IPS-18a (cell line): ENCODE measurements around the gene PEMT.

Source experiments
- H3K27ac ChIP-seq: one replicate; pipeline ENCODE4 v1.5.1; 2013; ENCODE audit warnings: low read length
- H3K27me3 ChIP-seq: one replicate; pipeline ENCODE4 v1.6.1; 2013; ENCODE audit warnings: mild to moderate bottlenecking, low read length; ENCODE audit not compliant: control insufficient read depth, insufficient read depth
- H3K36me3 ChIP-seq: one replicate; pipeline ENCODE4 v1.6.1; 2013; ENCODE audit warnings: low read depth, low read length; ENCODE audit not compliant: control insufficient read depth
- H3K4me1 ChIP-seq: one replicate; pipeline ENCODE4 v1.6.1; 2013; ENCODE audit warnings: low read depth, low read length; ENCODE audit not compliant: control insufficient read depth
- H3K4me3 ChIP-seq: one replicate; pipeline ENCODE4 v1.5.1; 2013; ENCODE audit warnings: low read length
- H3K9ac ChIP-seq: one replicate; pipeline ENCODE4 v1.6.1; 2013; ENCODE audit warnings: mild to moderate bottlenecking, low read length, moderate library complexity
- H3K9me3 ChIP-seq: one replicate; pipeline ENCODE4 v1.6.1; 2013; ENCODE audit warnings: low read depth, low read length; ENCODE audit not compliant: control insufficient read depth

Gene PEMT

GRCh38 chr17:17537311-17538099 is 54.0 kb downstream of the PEMT start:
- no peaks in the 10 kb centered on the region for H3K9me3 ChIP-seq
- H3K9ac ChIP-seq = no peak overlapping the region
- H3K27me3 ChIP-seq = no peaks in the 10 kb centered on the region
- no peak overlapping the region for H3K4me3 ChIP-seq
- H3K4me1 ChIP-seq = peaks cover 4% of the 10 kb centered on the region
- no peaks in the 10 kb centered on the region for H3K36me3 ChIP-seq
- no peak overlapping the region for H3K27ac ChIP-seq

- H3K9me3 ChIP-seq = no peaks in the 10 kb centered on the region
- no peak overlapping the region for H3K27ac ChIP-seq
- H3K36me3 ChIP-seq = no peaks in the 10 kb centered on the region
- no peak overlapping the region for H3K4me3 ChIP-seq
- no peak overlapping the region for H3K9ac ChIP-seq
- H3K4me1 ChIP-seq = peaks cover 4% of the 10 kb centered on the region
- no peaks in the 10 kb centered on the region for H3K27me3 ChIP-seq
Measured at GRCh38 chr17:17536702-17537101, 54.8 kb downstream of the PEMT start.

- Histone ChIP-seq H3K9me3 (no peaks in the 10 kb centered on the region), H3K4me3 (no peak overlapping the region), H3K27me3 (no peaks in the 10 kb centered on the region), H3K36me3 (no peaks in the 10 kb centered on the region), H3K4me1 (peaks cover 4% of the 10 kb centered on the region), H3K9ac (no peak overlapping the region), H3K27ac (no peak overlapping the region)
Measured at GRCh38 chr17:17535957-17536356, 55.6 kb downstream of the PEMT start.

- Histone ChIP-seq H3K9me3 (no peaks in the 10 kb centered on the region), H3K4me3 (no peak overlapping the region), H3K4me1 (peaks cover 4% of the 10 kb centered on the region), H3K36me3 (no peaks in the 10 kb centered on the region), H3K9ac (no peak overlapping the region), H3K27ac (no peak overlapping the region), H3K27me3 (no peaks in the 10 kb centered on the region)
Measured at GRCh38 chr17:17533901-17534441, 57.5 kb downstream of the PEMT start.

- Histone ChIP-seq H3K27ac (no peak overlapping the region), H3K4me1 (peaks cover 4% of the 10 kb centered on the region), H3K36me3 (no peaks in the 10 kb centered on the region), H3K4me3 (no peak overlapping the region), H3K9me3 (no peaks in the 10 kb centered on the region), H3K27me3 (no peaks in the 10 kb centered on the region), H3K9ac (no peak overlapping the region)
Measured at GRCh38 chr17:17532991-17533390, 58.5 kb downstream of the PEMT start.

GRCh38 chr17:17531156-17531555 is 60.4 kb downstream of the PEMT start:
- no peak overlapping the region for H3K27ac ChIP-seq
- H3K36me3 ChIP-seq = no peaks in the 10 kb centered on the region
- H3K4me1 ChIP-seq = peaks cover 4% of the 10 kb centered on the region
- H3K9ac ChIP-seq = no peak overlapping the region
- no peak overlapping the region for H3K4me3 ChIP-seq
- no peaks in the 10 kb centered on the region for H3K9me3 ChIP-seq
- no peaks in the 10 kb centered on the region for H3K27me3 ChIP-seq

GRCh38 chr17:17528696-17529652 is 62.5 kb downstream of the PEMT start:
- Histone ChIP-seq H3K27me3 (no peaks in the 10 kb centered on the region), H3K27ac (no peak overlapping the region), H3K9me3 (no peaks in the 10 kb centered on the region), H3K9ac (no peak overlapping the region), H3K4me3 (no peak overlapping the region), H3K36me3 (no peaks in the 10 kb centered on the region), H3K4me1 (peaks cover 5% of the 10 kb centered on the region)

GRCh38 chr17:17527956-17528500 is 63.5 kb downstream of the PEMT start:
- Histone ChIP-seq H3K4me1 (peaks cover 11% of the 10 kb centered on the region), H3K36me3 (no peaks in the 10 kb centered on the region), H3K4me3 (no peak overlapping the region), H3K27ac (no peak overlapping the region), H3K9me3 (no peaks in the 10 kb centered on the region), H3K27me3 (no peaks in the 10 kb centered on the region), H3K9ac (no peak overlapping the region)

GRCh38 chr17:17527534-17527933 is 64.0 kb downstream of the PEMT start:
- no peaks in the 10 kb centered on the region for H3K36me3 ChIP-seq
- H3K27ac ChIP-seq = no peak overlapping the region
- H3K27me3 ChIP-seq = no peaks in the 10 kb centered on the region
- H3K9ac ChIP-seq = no peak overlapping the region
- no peak overlapping the region for H3K4me3 ChIP-seq
- no peaks in the 10 kb centered on the region for H3K9me3 ChIP-seq
- peaks cover 14% of the 10 kb centered on the region for H3K4me1 ChIP-seq

GRCh38 chr17:17526369-17526768 is 65.1 kb downstream of the PEMT start:
- Histone ChIP-seq H3K36me3 (no peaks in the 10 kb centered on the region), H3K9ac (no peak overlapping the region), H3K4me3 (no peak overlapping the region), H3K27ac (no peak overlapping the region), H3K27me3 (no peaks in the 10 kb centered on the region), H3K9me3 (no peaks in the 10 kb centered on the region), H3K4me1 (peaks cover 18% of the 10 kb centered on the region)

GRCh38 chr17:17525956-17526355 is 65.6 kb downstream of the PEMT start:
- Histone ChIP-seq H3K4me3 (no peak overlapping the region), H3K27me3 (no peaks in the 10 kb centered on the region), H3K9me3 (no peaks in the 10 kb centered on the region), H3K9ac (no peak overlapping the region), H3K4me1 (peaks cover 18% of the 10 kb centered on the region), H3K36me3 (no peaks in the 10 kb centered on the region), H3K27ac (no peak overlapping the region)
